Measurements from ENCODE around the gene RFTN1.

Gene RFTN1

DNA sequence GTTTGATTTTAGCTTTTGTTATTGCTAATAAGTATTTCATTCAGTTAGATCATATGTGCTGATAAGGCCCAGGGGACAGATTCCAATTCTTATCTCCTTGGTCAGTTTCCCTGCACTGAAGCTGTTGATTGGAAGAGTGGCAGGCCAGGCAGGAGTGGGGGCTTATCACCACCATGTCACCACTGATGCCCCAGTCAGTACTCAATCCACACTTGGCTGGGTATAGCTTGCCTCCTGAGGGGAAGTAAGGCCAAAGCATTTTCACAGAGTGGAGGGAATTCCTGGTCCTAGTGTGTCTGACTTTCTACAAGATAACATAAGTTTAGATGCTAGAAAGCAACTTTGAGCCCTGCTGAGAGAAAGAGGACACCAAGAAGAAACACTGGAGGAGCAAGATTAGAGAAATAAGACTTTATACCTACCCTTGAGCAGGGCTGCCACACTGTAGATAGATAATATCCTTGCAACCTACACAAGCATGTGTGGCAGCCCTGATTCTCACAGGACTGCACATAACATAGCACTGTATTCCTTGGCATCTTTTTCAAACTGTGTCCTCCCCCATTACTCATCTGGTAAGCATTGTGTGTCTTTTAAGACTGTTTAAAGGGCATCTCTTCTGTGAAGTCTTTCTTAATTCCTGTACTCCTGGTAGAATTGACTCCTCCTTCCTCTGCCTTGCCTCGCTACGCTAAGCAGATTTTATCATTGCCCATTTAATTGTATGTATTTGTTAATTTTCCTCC, 224.2 kb downstream of the RFTN1 start:
- TF ChIP-seq, protein P1, sequence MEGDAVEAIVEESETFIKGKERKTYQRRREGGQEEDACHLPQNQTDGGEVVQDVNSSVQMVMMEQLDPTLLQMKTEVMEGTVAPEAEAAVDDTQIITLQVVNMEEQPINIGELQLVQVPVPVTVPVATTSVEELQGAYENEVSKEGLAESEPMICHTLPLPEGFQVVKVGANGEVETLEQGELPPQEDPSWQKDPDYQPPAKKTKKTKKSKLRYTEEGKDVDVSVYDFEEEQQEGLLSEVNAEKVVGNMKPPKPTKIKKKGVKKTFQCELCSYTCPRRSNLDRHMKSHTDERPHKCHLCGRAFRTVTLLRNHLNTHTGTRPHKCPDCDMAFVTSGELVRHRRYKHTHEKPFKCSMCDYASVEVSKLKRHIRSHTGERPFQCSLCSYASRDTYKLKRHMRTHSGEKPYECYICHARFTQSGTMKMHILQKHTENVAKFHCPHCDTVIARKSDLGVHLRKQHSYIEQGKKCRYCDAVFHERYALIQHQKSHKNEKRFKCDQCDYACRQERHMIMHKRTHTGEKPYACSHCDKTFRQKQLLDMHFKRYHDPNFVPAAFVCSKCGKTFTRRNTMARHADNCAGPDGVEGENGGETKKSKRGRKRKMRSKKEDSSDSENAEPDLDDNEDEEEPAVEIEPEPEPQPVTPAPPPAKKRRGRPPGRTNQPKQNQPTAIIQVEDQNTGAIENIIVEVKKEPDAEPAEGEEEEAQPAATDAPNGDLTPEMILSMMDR (IDR thresholded peaks at IDR 0.05; ENCODE audit: extremely low read depth, missing control alignments): no peak
- no peak for DNase-seq (ENCODE audit: low spot score)

DNA sequence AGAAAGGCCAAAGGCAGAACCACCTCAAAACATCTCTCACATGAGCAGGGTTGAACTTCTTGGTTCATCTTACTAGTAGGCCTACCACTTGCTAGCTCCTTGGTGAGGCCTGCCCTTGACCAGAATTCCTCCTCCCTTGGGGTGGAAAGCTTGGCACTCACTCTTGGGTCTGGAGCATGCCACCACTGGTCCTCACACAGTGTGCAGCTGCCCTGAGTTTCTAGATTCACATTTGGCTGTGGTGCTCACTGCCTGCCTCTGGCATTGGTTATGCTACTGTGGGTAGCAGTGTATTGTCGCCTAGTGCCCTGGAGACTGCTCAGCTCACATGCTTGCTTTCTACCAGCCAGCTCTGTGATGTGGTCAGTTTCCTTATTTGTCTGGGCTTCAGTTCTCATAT, 224.8 kb downstream of the RFTN1 start:
- TF ChIP-seq, protein P1 (IDR thresholded peaks at IDR 0.05; ENCODE audit: extremely low read depth, missing control alignments): no peak
- DNase-seq (ENCODE audit: low spot score): no peak

DNA sequence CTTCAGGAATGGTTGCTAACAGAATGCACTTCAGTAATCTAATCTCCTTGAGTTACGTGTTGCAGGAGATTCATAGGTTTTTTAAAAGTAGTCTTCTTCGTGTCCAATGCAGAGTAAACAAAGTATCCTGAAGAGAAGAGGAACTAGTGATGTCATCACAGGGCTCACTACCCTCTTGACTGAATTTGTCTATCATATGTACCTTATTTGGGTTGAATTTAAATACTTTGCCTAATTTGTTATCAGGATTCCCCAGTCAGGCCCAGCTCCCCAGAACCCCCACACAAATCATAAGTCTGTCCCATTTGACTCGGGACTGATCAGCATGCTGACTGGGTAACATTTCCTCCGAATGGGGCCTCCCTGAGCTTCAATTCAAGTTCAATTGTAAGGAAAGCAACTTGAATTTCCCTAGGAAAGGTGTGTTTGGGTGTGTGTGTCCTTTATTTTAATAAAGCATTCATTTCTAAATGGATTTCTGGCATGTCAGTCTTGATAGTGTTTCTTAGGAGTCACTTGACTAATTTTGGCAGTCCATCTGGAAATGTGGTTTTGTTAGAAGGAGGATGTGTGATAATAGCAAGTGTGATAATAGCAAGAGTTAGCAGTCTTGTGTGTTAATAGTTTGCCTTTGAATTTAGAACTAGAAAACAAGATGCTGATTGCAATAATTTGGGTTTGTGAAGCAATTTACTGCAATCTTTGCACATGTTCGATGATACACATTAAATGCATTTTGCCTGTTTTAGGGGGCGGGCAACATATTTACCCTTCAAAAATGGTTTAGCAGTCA, 226.6 kb downstream of the RFTN1 start:
- TF ChIP-seq, protein P1 (IDR thresholded peaks at IDR 0.05; ENCODE audit: extremely low read depth, missing control alignments): no peak
- no peak for DNase-seq (ENCODE audit: low spot score)

GRCh38 chr3:16286161-16286560, 227.3 kb downstream of the RFTN1 start:
- TF ChIP-seq, protein P1 (IDR thresholded peaks at IDR 0.05; ENCODE audit: extremely low read depth, missing control alignments): no peak
- DNase-seq (ENCODE audit: low spot score): peak; percentile 39

DNA sequence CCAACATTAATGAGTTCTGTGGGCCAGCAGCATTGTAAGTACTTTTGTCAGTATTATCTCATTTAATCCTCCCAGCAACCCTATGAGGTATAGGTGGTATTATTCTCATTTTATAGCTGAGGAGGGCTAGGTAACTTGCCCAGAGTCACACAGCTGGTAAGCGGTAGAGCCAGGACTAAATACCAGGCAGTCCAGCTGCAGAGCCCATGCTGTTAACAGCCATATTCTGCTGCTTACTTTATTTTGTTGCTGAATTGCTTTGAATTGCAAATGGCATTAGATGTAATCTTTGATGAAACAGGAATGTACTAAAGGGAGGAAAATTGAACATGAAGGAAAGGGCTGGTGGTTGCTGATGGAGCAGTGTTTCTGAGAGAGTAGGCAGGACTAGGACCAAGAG, 228.9 kb downstream of the RFTN1 start:
- DNase-seq (ENCODE audit: low spot score): no peak
- TF ChIP-seq, protein P1 (IDR thresholded peaks at IDR 0.05; ENCODE audit: extremely low read depth, missing control alignments): no peak

GRCh38 chr3:16280671-16281070, 232.8 kb downstream of the RFTN1 start:
- no peak for DNase-seq (ENCODE audit: low spot score)
- TF ChIP-seq, protein P1 (IDR thresholded peaks at IDR 0.05; ENCODE audit: extremely low read depth, missing control alignments): no peak

Measured in GM20000 (cell line).